Measurements from ENCODE around the gene ENG. TPM values are rescaled to one million over a fixed set of nuclear protein-coding genes. Genes with fewer than 3 reads are reported as not detected.

Gene ENG
- total RNA-seq, 4 donors from 2014 or later, result 34.3 to 200 (median 120) TPM

DNA sequence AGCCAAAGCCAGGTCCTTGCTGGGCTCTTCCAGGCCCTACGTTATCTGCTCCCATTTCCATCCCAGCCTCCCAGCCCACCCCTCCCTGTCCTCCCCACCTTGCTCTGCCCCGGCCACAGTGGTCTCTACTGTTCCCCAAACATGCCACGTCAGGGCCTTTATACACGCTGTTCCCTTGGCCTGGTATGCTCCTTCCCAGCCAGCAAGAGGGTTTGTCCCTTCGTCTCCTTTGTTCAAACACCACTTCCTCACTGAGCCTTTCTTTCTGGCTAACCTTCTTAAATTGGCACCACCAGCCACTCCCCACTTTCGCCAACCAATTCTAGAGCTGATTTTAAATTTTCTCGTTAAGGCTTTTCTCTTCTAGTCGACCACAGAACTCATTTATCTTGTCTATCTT, 85.8 kb downstream of the ENG start:
- DNase-seq (ENCODE audit: low spot score) (no peak), ATAC-seq (ENCODE audit: low FRiP score) (no peak)
- TF ChIP-seq, protein P1, sequence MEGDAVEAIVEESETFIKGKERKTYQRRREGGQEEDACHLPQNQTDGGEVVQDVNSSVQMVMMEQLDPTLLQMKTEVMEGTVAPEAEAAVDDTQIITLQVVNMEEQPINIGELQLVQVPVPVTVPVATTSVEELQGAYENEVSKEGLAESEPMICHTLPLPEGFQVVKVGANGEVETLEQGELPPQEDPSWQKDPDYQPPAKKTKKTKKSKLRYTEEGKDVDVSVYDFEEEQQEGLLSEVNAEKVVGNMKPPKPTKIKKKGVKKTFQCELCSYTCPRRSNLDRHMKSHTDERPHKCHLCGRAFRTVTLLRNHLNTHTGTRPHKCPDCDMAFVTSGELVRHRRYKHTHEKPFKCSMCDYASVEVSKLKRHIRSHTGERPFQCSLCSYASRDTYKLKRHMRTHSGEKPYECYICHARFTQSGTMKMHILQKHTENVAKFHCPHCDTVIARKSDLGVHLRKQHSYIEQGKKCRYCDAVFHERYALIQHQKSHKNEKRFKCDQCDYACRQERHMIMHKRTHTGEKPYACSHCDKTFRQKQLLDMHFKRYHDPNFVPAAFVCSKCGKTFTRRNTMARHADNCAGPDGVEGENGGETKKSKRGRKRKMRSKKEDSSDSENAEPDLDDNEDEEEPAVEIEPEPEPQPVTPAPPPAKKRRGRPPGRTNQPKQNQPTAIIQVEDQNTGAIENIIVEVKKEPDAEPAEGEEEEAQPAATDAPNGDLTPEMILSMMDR (IDR thresholded peaks at IDR 0.05), result no peak

DNA sequence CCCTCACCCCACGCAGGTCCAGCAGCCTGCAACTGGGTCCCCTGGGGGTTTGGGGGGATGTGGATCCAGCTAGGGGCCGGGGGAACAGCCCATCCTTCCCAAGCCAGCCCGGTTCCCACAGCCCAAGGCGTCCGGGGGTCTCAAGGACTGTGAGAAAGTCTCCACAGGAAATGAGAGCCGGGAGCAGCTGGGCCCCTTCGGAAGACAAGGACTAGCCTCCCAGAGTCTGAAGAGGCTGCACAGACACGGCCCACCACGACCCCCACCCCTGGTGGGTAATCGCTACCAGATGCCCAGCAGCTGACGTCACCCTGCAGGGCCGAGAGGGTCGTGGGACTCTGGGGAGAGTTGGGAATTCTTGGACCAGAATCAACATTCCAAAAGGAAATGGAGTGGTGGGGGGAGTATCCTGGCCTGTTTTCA, 86.5 kb downstream of the ENG start:
- DNase-seq (ENCODE audit: low spot score) (no peak), ATAC-seq (ENCODE audit: low FRiP score) (no peak)
- TF ChIP-seq, protein P1 (IDR thresholded peaks at IDR 0.05), result no peak

DNA sequence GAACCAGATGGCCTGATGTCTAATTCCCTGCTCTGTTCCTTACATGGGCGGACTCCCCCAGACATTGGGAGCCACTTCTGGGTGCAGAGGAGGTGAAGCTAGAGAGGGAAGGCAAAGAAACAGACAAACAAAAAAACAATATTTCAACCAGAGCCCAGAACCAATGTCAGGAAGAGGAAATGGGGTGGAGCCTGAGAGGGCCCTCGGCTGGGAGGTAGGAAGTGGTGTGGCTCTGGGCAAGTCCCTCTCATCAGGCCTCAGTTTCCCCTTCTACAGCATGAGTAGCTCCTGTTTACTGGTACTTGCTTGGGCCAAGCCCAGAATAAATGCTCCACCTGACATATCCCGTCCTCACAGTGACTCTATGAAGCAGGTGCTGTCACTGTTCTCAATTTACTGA, 87.0 kb downstream of the ENG start:
- DNase-seq (ENCODE audit: low spot score) (no peak), ATAC-seq (ENCODE audit: low FRiP score) (no peak)
- TF ChIP-seq, protein P1 (IDR thresholded peaks at IDR 0.05), result no peak

DNA sequence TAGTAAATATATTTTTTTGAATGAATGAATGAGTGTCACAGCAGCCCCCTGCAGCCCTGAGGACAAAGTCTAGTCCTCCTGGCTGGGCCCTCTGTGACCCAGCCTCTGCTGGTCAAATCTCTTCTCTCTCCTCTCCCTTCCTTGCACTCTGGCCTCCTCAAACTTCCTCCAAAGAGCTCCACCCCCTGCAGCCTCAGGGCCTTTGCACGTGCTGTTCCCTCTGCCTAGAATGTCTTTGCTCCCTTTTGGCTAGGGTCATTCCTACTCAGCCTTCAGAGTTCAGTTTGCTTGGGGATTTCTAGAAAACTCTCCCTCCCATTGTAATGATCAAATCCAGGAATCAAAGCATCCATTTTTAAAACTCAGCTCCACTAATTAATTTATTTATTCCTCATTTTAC, 89.0 kb downstream of the ENG start:
- DNase-seq (ENCODE audit: low spot score) (no peak), ATAC-seq (ENCODE audit: low FRiP score) (no peak)
- TF ChIP-seq, protein P1 (IDR thresholded peaks at IDR 0.05), result no peak

Small RNA genes lying within 50 kb of the gene (small RNA-seq; reads per million reads assigned to genes)
- gene MIR4672, result not detected
- gene RF00019, result not detected
- not detected for gene RNA5SP296

Other genes starting within 250 kb of the ENG start
- 10 to 100 TPM; 47.0 to 81.0 (median 66.4) TPM for gene STXBP1, start 242.4 kb downstream of the ENG start, total RNA-seq
- 1 to 10 TPM in 1 of 4 donors, under 1 TPM in 1, not detected in 2; 0.24 to 1.0 TPM for gene CFAP157, start 147.7 kb downstream of the ENG start, total RNA-seq
- 10 to 100 TPM; 13.4 to 33.5 (median 23.6) TPM for gene PTRH1, start 139.0 kb downstream of the ENG start, total RNA-seq
- gene TTC16, start 138.6 kb downstream of the ENG start, total RNA-seq, result under 1 TPM in 1 of 4 donors, not detected in 3; 0.28 TPM
- 10 to 100 TPM in 2 of 4 donors, 1 to 10 TPM in 2; 6.2 to 15.8 (median 11.0) TPM for gene TOR2A, start 119.4 kb downstream of the ENG start, total RNA-seq
- 10 to 100 TPM in 3 of 4 donors, 1 to 10 TPM in 1; 7.1 to 33.6 (median 17.2) TPM for gene SH2D3C, start 76.0 kb downstream of the ENG start, total RNA-seq
- gene CDK9, start 68.6 kb downstream of the ENG start, total RNA-seq, result 100 to 1,000 TPM in 1 of 4 donors, 10 to 100 TPM in 3; 69.8 to 117 (median 85.8) TPM
- gene FPGS, start 51.8 kb downstream of the ENG start, total RNA-seq, result 100 to 1,000 TPM in 2 of 4 donors, 10 to 100 TPM in 2; 87.1 to 167 (median 99.5) TPM
- 10 to 100 TPM; 28.5 to 93.4 (median 54.1) TPM for gene AK1, start 23.0 kb upstream of the ENG start, total RNA-seq
- 100 to 1,000 TPM; 138 to 213 (median 155) TPM for gene ST6GALNAC6, start 44.9 kb upstream of the ENG start, total RNA-seq
- 10 to 100 TPM; 26.6 to 78.5 (median 45.0) TPM for gene ST6GALNAC4, start 62.4 kb upstream of the ENG start, total RNA-seq
- gene PIP5KL1, start 76.1 kb upstream of the ENG start, total RNA-seq, result 1 to 10 TPM in 3 of 4 donors, under 1 TPM in 1; 0.82 to 3.0 (median 1.3) TPM
- gene DPM2, start 83.2 kb upstream of the ENG start, total RNA-seq, result 10 to 100 TPM in 3 of 4 donors, 1 to 10 TPM in 1; 8.8 to 18.0 (median 13.5) TPM
- gene EEIG1, start 126.3 kb upstream of the ENG start, total RNA-seq, result 1 to 10 TPM; 4.8 to 9.0 (median 7.1) TPM
- 10 to 100 TPM in 1 of 4 donors, 1 to 10 TPM in 3; 5.3 to 13.1 (median 6.7) TPM for gene NAIF1, start 212.7 kb upstream of the ENG start, total RNA-seq
- 100 to 1,000 TPM in 2 of 4 donors, 10 to 100 TPM in 2; 37.8 to 147 (median 102) TPM for gene SLC25A25, start 213.6 kb upstream of the ENG start, total RNA-seq